ENCODE results near the gene KRTAP10-2. TPM values are rescaled to one million over a fixed set of nuclear protein-coding genes. Genes with fewer than 3 reads are reported as not detected.

Gene KRTAP10-2
- total and polyA plus RNA-seq, 9 of the 15 experiments (the other 6 are each of a cell fraction or from before 2014, with no cell fraction given), result not detected

DNA sequence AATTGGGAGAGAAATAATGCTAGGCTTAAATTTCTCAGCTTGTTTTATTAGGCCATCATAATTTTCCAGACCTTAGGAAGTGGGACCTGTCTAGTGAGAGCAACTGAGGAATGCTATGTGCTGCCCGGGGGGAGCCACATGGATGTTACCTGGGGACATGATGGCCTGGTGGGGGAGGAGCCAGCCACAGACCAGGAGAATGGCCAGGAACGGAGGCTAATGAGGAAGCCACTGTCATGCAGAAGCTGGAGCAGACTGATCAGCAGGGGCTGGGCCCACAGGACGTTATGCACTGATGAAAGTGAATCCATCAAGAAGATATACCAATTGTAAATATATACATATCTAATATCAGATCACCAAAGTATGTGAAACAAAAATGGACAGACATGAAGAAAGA lies 6.7 kb downstream of the KRTAP10-2 start:
- FAIRE-seq, result no peak
- H4K20me1 ChIP-seq (replicated peaks; ENCODE audit: control insufficient read depth, insufficient read depth, low read length), result no peaks in the 10 kb centered on the region
- peaks cover 0 to 20% of the 10 kb centered on the region in 2 experiments; a peak in 4 of 5 replicates for H3K27me3 ChIP-seq (ENCODE audit: control insufficient read depth in 2 of 2, insufficient read depth in 2 of 2, low read length in 2 of 2)
- DNase-seq (ENCODE audit: extremely low read depth in 1 of 4, low spot score in 3 of 4), result no peak
- no peak overlapping the region for H2AFZ ChIP-seq (ENCODE audit: low read depth, low read length)
- no peak overlapping the region for H3K27ac ChIP-seq (ENCODE audit: extremely low read depth, low read depth, low read length)
- no peak for TF ChIP-seq CBFB (CRISPR knock-in tag; IDR thresholded peaks at IDR 0.05)
- TF ChIP-seq, protein P1, sequence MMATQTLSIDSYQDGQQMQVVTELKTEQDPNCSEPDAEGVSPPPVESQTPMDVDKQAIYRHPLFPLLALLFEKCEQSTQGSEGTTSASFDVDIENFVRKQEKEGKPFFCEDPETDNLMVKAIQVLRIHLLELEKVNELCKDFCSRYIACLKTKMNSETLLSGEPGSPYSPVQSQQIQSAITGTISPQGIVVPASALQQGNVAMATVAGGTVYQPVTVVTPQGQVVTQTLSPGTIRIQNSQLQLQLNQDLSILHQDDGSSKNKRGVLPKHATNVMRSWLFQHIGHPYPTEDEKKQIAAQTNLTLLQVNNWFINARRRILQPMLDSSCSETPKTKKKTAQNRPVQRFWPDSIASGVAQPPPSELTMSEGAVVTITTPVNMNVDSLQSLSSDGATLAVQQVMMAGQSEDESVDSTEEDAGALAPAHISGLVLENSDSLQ (IDR thresholded peaks at IDR 0.05), result no peak
- TF ChIP-seq PCBP2 (IDR thresholded peaks at IDR 0.05; ENCODE audit: low read depth, low read length, poor library complexity, severe bottlenecking), result no peak
- no peaks in the 10 kb centered on the region for H3K9me3 ChIP-seq (replicated peaks; ENCODE audit: control insufficient read depth, insufficient read depth, low read depth, low read length)
- no peaks in the 10 kb centered on the region for H3K9me1 ChIP-seq (ENCODE audit: control insufficient read depth, insufficient read depth, low read length)
- H3K4me3 ChIP-seq, result no peak overlapping the region
- H3K36me3 ChIP-seq (ENCODE audit: control insufficient read depth, insufficient read depth, low read length), result no peaks in the 10 kb centered on the region
- no peak overlapping the region for H3K9ac ChIP-seq (ENCODE audit: insufficient read depth in 1 of 2, low read depth in 2 of 2, low read length in 2 of 2)
- ATAC-seq, result no peak
- H3K4me1 ChIP-seq (replicated peaks in 1 of 2; ENCODE audit: control insufficient read depth in 2 of 2, insufficient read depth in 2 of 2, low read length in 2 of 2), result peaks cover 0 to under 1% of the 10 kb centered on the region in 2 experiments; a peak in 2 of 5 replicates
- ChIA-PET CTCF (ENCODE audit: low intra/inter-chr PET ratio) (no interaction called here), POLR2A (no interaction called here)
- H3K79me2 ChIP-seq (ENCODE audit: control insufficient read depth, insufficient read depth, low read length), result no peaks in the 10 kb centered on the region
- in situ Hi-C loops (cut with MboI) (no loop called here), intact Hi-C loops (cut with micrococcal nuclease) (no loop called here)
- BruUV-seq (replicated peaks), result no TSS peak
- no peak overlapping the region for H3K4me2 ChIP-seq (ENCODE audit: insufficient read depth, low read length)
- WGBS (ENCODE audit: insufficient coverage, low coverage, missing lambda C conversion rate), result 0% methylated on average over 3 of the region's 3 CpGs

DNA sequence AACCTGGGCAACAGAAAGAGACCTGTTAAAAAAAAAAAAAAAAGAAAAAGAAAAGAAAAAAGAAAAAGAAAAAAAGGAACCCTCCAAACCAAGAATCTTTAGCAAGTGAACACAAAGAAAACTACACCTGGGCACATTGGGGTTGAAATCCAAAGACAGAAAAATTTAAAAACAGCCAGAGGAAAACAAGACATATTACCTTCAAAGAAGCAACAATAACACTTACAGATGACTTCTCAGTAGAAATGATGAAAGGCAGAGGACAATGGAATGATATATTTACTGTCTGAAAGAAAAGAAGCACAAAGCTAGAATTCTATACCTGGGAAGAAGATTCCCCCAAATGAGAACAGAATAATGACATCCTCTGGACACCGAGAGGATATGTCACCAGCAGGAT lies 8.6 kb downstream of the KRTAP10-2 start:
- no peak overlapping the region for H3K9ac ChIP-seq (ENCODE audit: insufficient read depth in 1 of 2, low read depth in 2 of 2, low read length in 2 of 2)
- H3K27ac ChIP-seq (ENCODE audit: extremely low read depth, low read depth, low read length), result no peak overlapping the region
- H3K4me3 ChIP-seq, result no peak overlapping the region
- no peaks in the 10 kb centered on the region for H3K9me1 ChIP-seq (ENCODE audit: control insufficient read depth, insufficient read depth, low read length)
- no peaks in the 10 kb centered on the region for H3K9me3 ChIP-seq (replicated peaks; ENCODE audit: control insufficient read depth, insufficient read depth, low read depth, low read length)
- intact Hi-C loops (cut with micrococcal nuclease) (no loop called here), in situ Hi-C loops (cut with MboI) (no loop called here)
- ATAC-seq, result no peak
- no peaks in the 10 kb centered on the region for H3K36me3 ChIP-seq (ENCODE audit: control insufficient read depth, insufficient read depth, low read length)
- no TSS peak for BruUV-seq (replicated peaks)
- peaks cover 0 to 4% of the 10 kb centered on the region in 2 experiments; a peak in 2 of 5 replicates for H3K4me1 ChIP-seq (replicated peaks in 1 of 2; ENCODE audit: control insufficient read depth in 2 of 2, insufficient read depth in 2 of 2, low read length in 2 of 2)
- DNase-seq (ENCODE audit: extremely low read depth in 1 of 4, low spot score in 3 of 4), result no peak
- no peaks in the 10 kb centered on the region for H4K20me1 ChIP-seq (replicated peaks; ENCODE audit: control insufficient read depth, insufficient read depth, low read length)
- H2AFZ ChIP-seq (ENCODE audit: low read depth, low read length), result no peak overlapping the region
- H3K79me2 ChIP-seq (ENCODE audit: control insufficient read depth, insufficient read depth, low read length), result no peaks in the 10 kb centered on the region
- POLR2A ChIA-PET, result no interaction called here
- CTCF ChIA-PET (ENCODE audit: low intra/inter-chr PET ratio), result no interaction called here
- H3K27me3 ChIP-seq (ENCODE audit: control insufficient read depth in 2 of 2, insufficient read depth in 2 of 2, low read length in 2 of 2), result peaks cover 4 to 32% of the 10 kb centered on the region in 2 experiments; a peak in 4 of 5 replicates
- TF ChIP-seq MCM2 (IDR thresholded peaks at IDR 0.05; ENCODE audit: low read depth) (no peak), TRIM28 (IDR thresholded peaks at IDR 0.05) (0 out of 2 replicates have a peak, but pooled peaks have one; percentile 59)
- no peak overlapping the region for H3K4me2 ChIP-seq (ENCODE audit: insufficient read depth, low read length)
- no peak for FAIRE-seq
- WGBS (ENCODE audit: insufficient coverage, low coverage, missing lambda C conversion rate), result 0% methylated on average over 1 of the region's 1 CpG

All from K562 (cell line).